ENCODE measurements around the gene CCL18. TPM values are rescaled to one million over a fixed set of nuclear protein-coding genes. Genes with fewer than 3 reads are reported as not detected.
"Not testable (repeated sequence)": the region's sequence is repeated elsewhere in the genome, so short reads cannot be mapped to it uniquely, and the experiment has no call there.

The CCL18 gene
- polyA plus RNA-seq, 1 experiment = not detected

- no peak for DNase-seq (ENCODE audit: low read depth)
- Histone ChIP-seq H3K27me3 (ENCODE audit: control insufficient read depth, insufficient read depth, low read length) (0 out of 2 replicates have a peak, but pooled peaks cover 2% of the 10 kb centered on the region), H3K36me3 (ENCODE audit: control insufficient read depth, insufficient read depth, low read length) (no peaks in the 10 kb centered on the region), H3K4me3 (ENCODE audit: low read depth, low read length) (no peak overlapping the region)
- TF ChIP-seq CTCF (IDR thresholded peaks at IDR 0.05; ENCODE audit: insufficient read depth, low read depth, low read length) = no peak
- ChIA-PET POLR2A (no interaction called here), CTCF (interaction anchor here (1.8 kb wide), 1 partner anchor 12 kb away, joined by 4 read pairs; no protein-coding TSS in a partner anchor)
Measured at GRCh38 chr17:36069136-36069535, 5.1 kb downstream of the CCL18 start.

- Histone ChIP-seq H3K4me3 (ENCODE audit: low read depth, low read length) (no peak overlapping the region), H3K36me3 (ENCODE audit: control insufficient read depth, insufficient read depth, low read length) (no peaks in the 10 kb centered on the region), H3K27me3 (ENCODE audit: control insufficient read depth, insufficient read depth, low read length) (0 out of 2 replicates have a peak, but pooled peaks cover 2% of the 10 kb centered on the region)
- DNase-seq (ENCODE audit: low read depth) = no peak
- POLR2A ChIA-PET = no interaction called here
- CTCF ChIA-PET = interaction anchor here (0.6 to 1.4 kb wide), 2 partner anchors 13 to 101 kb away, joined by 3 read pairs; no protein-coding TSS in a partner anchor
- no peak for TF ChIP-seq CTCF (IDR thresholded peaks at IDR 0.05; ENCODE audit: insufficient read depth, low read depth, low read length)
Measured at GRCh38 chr17:36070427-36070826, 6.4 kb downstream of the CCL18 start.

- Histone ChIP-seq H3K27me3 (ENCODE audit: control insufficient read depth, insufficient read depth, low read length) (peaks cover 2% of the 10 kb centered on the region; the same call in 1 of the 2 replicates), H3K36me3 (ENCODE audit: control insufficient read depth, insufficient read depth, low read length) (no peaks in the 10 kb centered on the region), H3K4me3 (ENCODE audit: low read depth, low read length) (no peak overlapping the region)
- TF ChIP-seq CTCF (IDR thresholded peaks at IDR 0.05; ENCODE audit: insufficient read depth, low read depth, low read length) = no peak
- ChIA-PET POLR2A (no interaction called here), CTCF (interaction anchor here (1.4 kb wide), 1 partner anchor 102 kb away, joined by 3 read pairs; no protein-coding TSS in a partner anchor)
- no peak for DNase-seq (ENCODE audit: low read depth)
Measured at GRCh38 chr17:36071751-36072150, 7.7 kb downstream of the CCL18 start.

- H3K27me3 ChIP-seq (ENCODE audit: control insufficient read depth, insufficient read depth, low read length) = peaks cover 2% of the 10 kb centered on the region; the same call in 1 of the 2 replicates
- ChIA-PET POLR2A (no interaction called here), CTCF (interaction anchor here (1.0 to 2.7 kb wide), 4 partner anchors 13 to 103 kb away, joined by 3 to 13 read pairs (median 4); no protein-coding TSS in a partner anchor)
- H3K4me3 ChIP-seq (ENCODE audit: low read depth, low read length) = no peak overlapping the region
- DNase-seq (ENCODE audit: low read depth) = no peak
- no peaks in the 10 kb centered on the region for H3K36me3 ChIP-seq (ENCODE audit: control insufficient read depth, insufficient read depth, low read length)
- TF ChIP-seq CTCF (IDR thresholded peaks at IDR 0.05; ENCODE audit: insufficient read depth, low read depth, low read length) = peak; percentile 51
Measured at GRCh38 chr17:36072431-36073121, 8.5 kb downstream of the CCL18 start.

- no peak for TF ChIP-seq CTCF (IDR thresholded peaks at IDR 0.05; ENCODE audit: insufficient read depth, low read depth, low read length)
- ChIA-PET POLR2A (no interaction called here), CTCF (interaction anchor here (1.4 to 2.7 kb wide), 2 partner anchors 53 to 105 kb away, joined by 3 to 13 read pairs; no protein-coding TSS in a partner anchor)
- DNase-seq (ENCODE audit: low read depth) = no peak
- Histone ChIP-seq H3K36me3 (ENCODE audit: control insufficient read depth, insufficient read depth, low read length) (no peaks in the 10 kb centered on the region), H3K27me3 (ENCODE audit: control insufficient read depth, insufficient read depth, low read length) (peaks cover 2% of the 10 kb centered on the region; the same call in 1 of the 2 replicates), H3K4me3 (ENCODE audit: low read depth, low read length) (no peak overlapping the region)
Measured at GRCh38 chr17:36074365-36074764, 10.3 kb downstream of the CCL18 start.

GRCh38 chr17:36081681-36082471, 17.8 kb downstream of the CCL18 start:
- H3K4me3 ChIP-seq (ENCODE audit: low read depth, low read length); DNase-seq (ENCODE audit: low read depth); H3K36me3 ChIP-seq (ENCODE audit: control insufficient read depth, insufficient read depth, low read length); POLR2A ChIA-PET; H3K27me3 ChIP-seq (ENCODE audit: control insufficient read depth, insufficient read depth, low read length); CTCF ChIA-PET: not testable (repeated sequence)

GRCh38 chr17:36082482-36083120, 18.5 kb downstream of the CCL18 start:
- DNase-seq (ENCODE audit: low read depth); POLR2A ChIA-PET: not testable (repeated sequence)
- CTCF ChIA-PET = interaction anchor here (1.2 kb wide), 1 partner anchor 12 kb away, joined by 3 read pairs; no protein-coding TSS in a partner anchor

More at GRCh38 chr17:36082482-36083120, 18.5 kb downstream of the CCL18 start:
- H3K36me3 ChIP-seq (ENCODE audit: control insufficient read depth, insufficient read depth, low read length); H3K27me3 ChIP-seq (ENCODE audit: control insufficient read depth, insufficient read depth, low read length); H3K4me3 ChIP-seq (ENCODE audit: low read depth, low read length): not testable (repeated sequence)
